SK-N-SH (cell line): ENCODE data around the gene EPYC. TPM values are rescaled to one million over a fixed set of nuclear protein-coding genes. Genes with fewer than 3 reads are reported as not detected.
A peak's percentile ranks its signal among the peaks of the same experiment; 100 is the strongest.

ENCODE experiments used
- CTCF ChIA-PET: fragments of 300-600, 350-600 bp; formaldehyde crosslinking; extraction: SDS; loops from one replicate; lab custom pipeline; 2021; lab: Yijun Ruan, JAX
- POLR2A ChIA-PET: fragments of 350-600 bp; sonication (Branson Sonifier 250); formaldehyde crosslinking; extraction: SDS; loops from one replicate; lab custom pipeline; 2020; ENCODE audit warnings: antibody characterized with exemption, inconsistent platforms; lab: Yijun Ruan, JAX
- DNase-seq: peaks from one replicate; pipeline ENCODE4 v3.0.0; 2012
- H2AFZ ChIP-seq: fragments of 200-600 bp; sonication (generic); 2 replicates; pipeline ENCODE4 v1.8.1; 2016; ENCODE audit warnings: antibody characterized with exemption, mild to moderate bottlenecking, low read depth
- H3F3A ChIP-seq: fragments of 200-600 bp; sonication (generic); replicated peaks from 2 replicates; pipeline ENCODE3; 2016; ENCODE audit warnings: antibody characterized with exemption, mild to moderate bottlenecking; ENCODE audit not compliant: insufficient read depth
- H3K27ac ChIP-seq, 2 experiments: fragments of 200-500 bp in 1 of 2; fragments of 200-600 bp in 1 of 2; sonication (Bioruptor generic) in 1 of 2; sonication (generic), shearing (Covaris generic) in 1 of 2; 2 replicates each; pipeline versions ENCODE4 v1.5.1 to v1.6.1; 2014 to 2016; ENCODE audit warnings: low read depth in 2 of 2, inconsistent platforms in 1 of 2, low read length in 1 of 2, mild to moderate bottlenecking in 1 of 2, mixed read lengths in 1 of 2
- H3K27me3 ChIP-seq: fragments of 200-600 bp; sonication (generic), shearing (Covaris generic); 2 replicates; pipeline ENCODE4 v1.6.1; 2016; ENCODE audit warnings: mixed run types; ENCODE audit not compliant: insufficient read depth
- H3K36me3 ChIP-seq, 2 experiments: fragments of 200-500 bp in 1 of 2; fragments of 200-600 bp in 1 of 2; sonication (Bioruptor generic) in 1 of 2; sonication (generic) in 1 of 2; replicated peaks in 1 of 2; 2 replicates each; pipeline versions ENCODE3 to v1.5.1; 2014 to 2016; ENCODE audit warnings: low read length in 1 of 2, mild to moderate bottlenecking in 1 of 2; ENCODE audit not compliant: insufficient read depth in 2 of 2, control insufficient read depth in 1 of 2
- H3K4me1 ChIP-seq, 2 experiments: fragments of 200-500 bp in 1 of 2; fragments of 200-600 bp in 1 of 2; sonication (Bioruptor generic) in 1 of 2; sonication (generic), shearing (Covaris generic) in 1 of 2; 2 replicates each; pipeline versions ENCODE4 v1.5.1 to v1.6.1; 2014 to 2016; ENCODE audit warnings: low read depth in 1 of 2, low read length in 1 of 2, mixed run types in 1 of 2; ENCODE audit not compliant: insufficient read depth in 2 of 2, control insufficient read depth in 1 of 2
- H3K4me2 ChIP-seq: fragments of 200-600 bp; sonication (generic), shearing (Covaris generic); 2 replicates; pipeline ENCODE4 v1.6.1; 2017; ENCODE audit warnings: mixed run types
- H3K4me3 ChIP-seq, 2 experiments: fragments of 200-500 bp in 1 of 2; fragments of 200-600 bp in 1 of 2; sonication (Bioruptor generic) in 1 of 2; sonication (generic), shearing (Covaris generic) in 1 of 2; 2 replicates each; pipeline versions ENCODE4 v1.5.1 to v1.8.1; 2014 to 2016; ENCODE audit warnings: low read depth in 2 of 2, inconsistent platforms in 1 of 2, low read length in 1 of 2, mild to moderate bottlenecking in 1 of 2, mixed read lengths in 1 of 2, moderate library complexity in 1 of 2
- H3K79me2 ChIP-seq: fragments of 200-600 bp; sonication (generic); 2 replicates; pipeline ENCODE4 v1.8.1; 2017; ENCODE audit warnings: mild to moderate bottlenecking; ENCODE audit not compliant: insufficient read depth
- H3K9ac ChIP-seq: fragments of 200-600 bp; sonication (generic); 2 replicates; pipeline ENCODE4 v1.6.1; 2017; ENCODE audit warnings: mixed run types
- H3K9me2 ChIP-seq: fragments of 200-600 bp; sonication (generic); 2 replicates; pipeline ENCODE4 v1.6.1; 2017; ENCODE audit warnings: mixed run types
- H3K9me3 ChIP-seq: fragments of 200-600 bp; sonication (generic); 2 replicates; pipeline ENCODE4 v1.6.1; 2017; ENCODE audit warnings: mixed run types, mild to moderate bottlenecking, moderate library complexity
- H4K20me1 ChIP-seq: fragments of 200-600 bp; sonication (generic); 2 replicates; pipeline ENCODE4 v1.6.1; 2017; ENCODE audit warnings: mild to moderate bottlenecking, mixed run types; ENCODE audit not compliant: insufficient read depth
- ELF1 ChIP-seq: IDR thresholded peaks from 2 replicates; pipeline ENCODE4 v1.4.0; 2012
- FOSL2 ChIP-seq: IDR thresholded peaks from 2 replicates; pipeline ENCODE4 v1.4.0; 2012; ENCODE audit warnings: low read depth, mild to moderate bottlenecking, moderate library complexity, borderline replicate concordance
- GABPA ChIP-seq: IDR thresholded peaks from 2 replicates; pipeline ENCODE4 v1.4.0; 2012; ENCODE audit warnings: low read depth, mild to moderate bottlenecking
- IRF3 ChIP-seq: fragments of 150-350 bp; IDR thresholded peaks from 2 replicates; pipeline ENCODE4 v1.6.1; 2016; ENCODE audit warnings: mild to moderate bottlenecking, low read depth, low read length
- MXI1 ChIP-seq: IDR thresholded peaks from 2 replicates; pipeline ENCODE4 v1.6.1; 2012; ENCODE audit warnings: mild to moderate bottlenecking, low read depth, low read length, improper control_type of control experiment
- NFIC ChIP-seq: IDR thresholded peaks from 2 replicates; pipeline ENCODE4 v1.4.0; 2012; ENCODE audit warnings: borderline replicate concordance
- NRF1 ChIP-seq: IDR thresholded peaks from 2 replicates; pipeline ENCODE4 v1.6.1; 2012; ENCODE audit warnings: low read depth, mild to moderate bottlenecking, low read length
- POLR2AphosphoS5 ChIP-seq: IDR thresholded peaks from 2 replicates; pipeline ENCODE4 v1.6.1; 2012; ENCODE audit warnings: low read depth, low read length
- RAD21 ChIP-seq: IDR thresholded peaks from 2 replicates; pipeline ENCODE4 v1.6.1; 2012; ENCODE audit warnings: mild to moderate bottlenecking, low read length
- SMC3 ChIP-seq: IDR thresholded peaks from 2 replicates; pipeline ENCODE4 v1.6.1; 2012; ENCODE audit warnings: low read depth, low read length, improper control_type of control experiment
- TEAD4 ChIP-seq: IDR thresholded peaks from 2 replicates; pipeline ENCODE4 v1.4.0; 2012; ENCODE audit warnings: mild to moderate bottlenecking, borderline replicate concordance; ENCODE audit not compliant: insufficient read depth
- USF1 ChIP-seq: IDR thresholded peaks from 2 replicates; pipeline ENCODE4 v1.4.0; 2012; ENCODE audit warnings: low read depth, borderline replicate concordance
- USF2 ChIP-seq: fragments of 150-350 bp; IDR thresholded peaks from 2 replicates; pipeline ENCODE4 v1.6.1; 2017; ENCODE audit warnings: antibody characterized with exemption, low read length, low read depth, borderline replicate concordance
- ZBTB33 ChIP-seq: IDR thresholded peaks from 2 replicates; pipeline ENCODE4 v1.4.0; 2012; ENCODE audit warnings: low read depth, borderline replicate concordance
- WGBS: methylation state at CpG from one replicate; pipeline ENCODE4 v1.1.6; 2017; ENCODE audit warnings: low lambda C conversion rate; 5-methylcytosine and 5-hydroxymethylcytosine counted together
- polyA plus RNA-seq, 3 experiments: library from polyadenylated mRNA; depleted of rRNA; stranded (reverse); fragments of >200 nt; gene quantifications; 2 replicates each; pipeline ENCODE4 v1.2.3, GENCODE V29; 2012

Gene EPYC
- polyA plus RNA-seq, 1 of the 3 experiments (the other 2 are of a cell fraction) = not detected

GRCh38 chr12:90921536-90921935 lies 83.2 kb downstream of the EPYC start:
- Histone ChIP-seq H3K4me3 (no peak overlapping the region; a peak in 1 of 4 replicates), H3K4me2 (peak overlapping the region; percentile 39), H3K9ac (peak overlapping the region; percentile 22; the same call in 1 of the 2 replicates), H3K27me3 (no peaks in the 10 kb centered on the region), H3K79me2 (no peaks in the 10 kb centered on the region), H3K9me3 (no peaks in the 10 kb centered on the region), H3K4me1 (peaks cover 0 to 6% of the 10 kb centered on the region in 2 experiments; a peak in 2 of 4 replicates), H3K27ac (peak overlapping the region; percentile 78 to 80; a peak in 3 of 4 replicates), H3K9me2 (no peaks in the 10 kb centered on the region), H2AFZ (no peak overlapping the region), H3F3A (peaks cover 11% of the 10 kb centered on the region), H3K36me3 (no peaks in the 10 kb centered on the region), H4K20me1 (no peaks in the 10 kb centered on the region)
- ChIA-PET CTCF (interaction anchor here (1.1 to 2.2 kb wide), 3 partner anchors 12 to 1379 kb away, joined by 4 to 9 read pairs (median 4); no protein-coding TSS in a partner anchor), POLR2A (no interaction called here)
- WGBS = 81% methylated on average over 1 of the region's 1 CpG
- DNase-seq = no peak
- TF ChIP-seq TEAD4 = no peak
- TF ChIP-seq GABPA = no peak
- no peak for TF ChIP-seq ELF1
- TF ChIP-seq ZBTB33 = no peak
- no peak for TF ChIP-seq NFIC
- TF ChIP-seq POLR2AphosphoS5 = no peak
- no peak for TF ChIP-seq IRF3
- no peak for TF ChIP-seq SMC3
- TF ChIP-seq MXI1 = no peak
- no peak for TF ChIP-seq USF2
- TF ChIP-seq NRF1 = no peak
- TF ChIP-seq RAD21 = no peak
- no peak for TF ChIP-seq USF1
- TF ChIP-seq FOSL2 = no peak
